Activated CD4-positive, alpha-beta T cell treated with anti-CD3 and anti-CD28 coated beads, Interleukin-2, amount 50 U/mL, for 4 hours (primary cell): ENCODE results near the gene WHRN.

ENCODE experiments used
- DNase-seq, 2 experiments: peaks; one replicate each; pipeline ENCODE4 v3.0.0-alpha.2; 2020

Gene WHRN

GRCh38 chr9:114505187-114506081 is at the start of gene WHRN:
Gene WHRN, minus strand, starts transcription at chr9:114505473. Its CDS starts 672 bp downstream, at chr9:114504801.
- DNase-seq = peak; percentile 83 to 87

GRCh38 chr9:114553202-114553601 is 47.9 kb upstream of the WHRN start:
- DNase-seq = no peak

- no peak for DNase-seq
These were observed 47.4 kb upstream of the WHRN start for GRCh38 chr9:114552706-114553105.

GRCh38 chr9:114551750-114552685 is 46.7 kb upstream of the WHRN start:
- no peak for DNase-seq

GRCh38 chr9:114549697-114550330 is 44.5 kb upstream of the WHRN start:
- DNase-seq = no peak

- DNase-seq = no peak
These were observed 41.6 kb upstream of the WHRN start for GRCh38 chr9:114546851-114547250.

- no peak for DNase-seq
These were observed 39.8 kb upstream of the WHRN start for GRCh38 chr9:114545055-114545454.

GRCh38 chr9:114539701-114540380 is 34.6 kb upstream of the WHRN start:
- no peak for DNase-seq

GRCh38 chr9:114538241-114538640 is 33.0 kb upstream of the WHRN start:
- DNase-seq = peak; percentile 2 to 6

- no peak for DNase-seq
These were observed 27.4 kb upstream of the WHRN start for GRCh38 chr9:114532561-114533237.

- no peak for DNase-seq
These were observed 24.0 kb upstream of the WHRN start for GRCh38 chr9:114529285-114529684.

- no peak for DNase-seq
These were observed 21.5 kb upstream of the WHRN start for GRCh38 chr9:114526807-114527206.

- DNase-seq = no peak
These were observed 20.2 kb upstream of the WHRN start for GRCh38 chr9:114525513-114525912.

- no peak for DNase-seq
These were observed 19.0 kb upstream of the WHRN start for GRCh38 chr9:114524247-114524681.

- no peak for DNase-seq
These were observed 17.6 kb upstream of the WHRN start for GRCh38 chr9:114522847-114523246.

- no peak for DNase-seq
These were observed 17.0 kb upstream of the WHRN start for GRCh38 chr9:114522286-114522685.

GRCh38 chr9:114521846-114522245 is 16.6 kb upstream of the WHRN start:
- DNase-seq = no peak

GRCh38 chr9:114518599-114519022 is 13.3 kb upstream of the WHRN start:
- DNase-seq = no peak

- no peak for DNase-seq
These were observed 12.8 kb upstream of the WHRN start for GRCh38 chr9:114518120-114518519.

GRCh38 chr9:114516913-114517312 is 11.6 kb upstream of the WHRN start:
- no peak for DNase-seq

GRCh38 chr9:114515528-114515927 is 10.3 kb upstream of the WHRN start:
- no peak for DNase-seq

GRCh38 chr9:114513959-114514267 is 8.6 kb upstream of the WHRN start:
- no peak for DNase-seq
